Activated CD8-positive, alpha-beta memory T cell treated with anti-CD3 and anti-CD28 coated beads, Interleukin-2, amount 50 U/mL, for 24 hours (primary cell): ENCODE measurements around the gene TGFA.

ENCODE experiments used
- DNase-seq: peaks from one replicate; pipeline ENCODE4 v3.0.0-alpha.2; 2020; ENCODE audit errors: extremely low read depth

The TGFA gene

GRCh38 chr2:70553584-70554337 is at the start of gene TGFA:
TGFA (minus strand) TSS chr2:70553826; CDS start chr2:70553767, 59 bp downstream.
- no peak for DNase-seq

GRCh38 chr2:70603066-70603465 is 49.4 kb upstream of the TGFA start:
- no peak for DNase-seq

DNA sequence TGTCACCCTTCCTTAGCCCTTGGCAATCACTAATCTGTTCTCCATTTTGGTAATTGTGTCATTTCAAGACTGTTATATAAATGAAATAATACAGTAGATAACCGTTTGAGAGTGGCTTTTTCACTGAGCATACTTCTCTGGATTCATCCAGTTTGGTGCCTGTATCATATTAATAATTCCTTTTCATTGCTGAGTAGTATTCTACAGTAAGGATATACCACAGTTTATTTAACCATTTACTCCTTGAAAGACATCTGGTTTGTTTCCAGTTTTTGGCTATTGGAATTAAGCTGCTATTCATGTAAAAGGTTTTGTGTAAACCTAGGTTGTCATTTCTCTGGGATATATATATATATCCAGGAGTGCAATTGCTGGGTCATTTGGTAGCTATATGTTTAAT is 44.6 kb upstream of the TGFA start:
- DNase-seq: no peak

DNA sequence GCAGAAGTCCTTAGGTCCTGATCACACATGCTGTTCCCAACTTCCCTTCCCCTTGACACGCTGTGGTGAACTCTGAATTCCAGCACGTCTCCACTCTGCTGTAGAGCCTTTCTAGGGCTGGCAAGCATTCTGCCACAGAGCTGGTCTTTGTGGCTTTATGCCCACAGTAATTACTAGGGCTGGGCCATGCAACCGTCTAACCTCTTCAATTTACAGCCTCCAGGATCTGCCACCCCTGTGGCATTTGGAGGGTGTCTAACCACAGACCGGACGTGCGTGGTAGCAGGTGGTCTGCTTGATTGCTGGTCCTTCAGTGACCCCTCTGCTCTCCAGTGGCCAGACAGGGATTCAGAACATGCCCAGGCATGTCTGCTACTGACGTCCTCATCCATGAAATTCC is 43.1 kb upstream of the TGFA start:
- DNase-seq: no peak

- no peak for DNase-seq
These were observed 42.7 kb upstream of the TGFA start for GRCh38 chr2:70596293-70596692.

- no peak for DNase-seq
These were observed 29.5 kb upstream of the TGFA start for GRCh38 chr2:70583091-70583490.

GRCh38 chr2:70580352-70580751 is 26.7 kb upstream of the TGFA start:
- no peak for DNase-seq

- no peak for DNase-seq
These were observed 21.0 kb upstream of the TGFA start for GRCh38 chr2:70574618-70575017.

GRCh38 chr2:70574109-70574508 is 20.5 kb upstream of the TGFA start:
- no peak for DNase-seq

DNA sequence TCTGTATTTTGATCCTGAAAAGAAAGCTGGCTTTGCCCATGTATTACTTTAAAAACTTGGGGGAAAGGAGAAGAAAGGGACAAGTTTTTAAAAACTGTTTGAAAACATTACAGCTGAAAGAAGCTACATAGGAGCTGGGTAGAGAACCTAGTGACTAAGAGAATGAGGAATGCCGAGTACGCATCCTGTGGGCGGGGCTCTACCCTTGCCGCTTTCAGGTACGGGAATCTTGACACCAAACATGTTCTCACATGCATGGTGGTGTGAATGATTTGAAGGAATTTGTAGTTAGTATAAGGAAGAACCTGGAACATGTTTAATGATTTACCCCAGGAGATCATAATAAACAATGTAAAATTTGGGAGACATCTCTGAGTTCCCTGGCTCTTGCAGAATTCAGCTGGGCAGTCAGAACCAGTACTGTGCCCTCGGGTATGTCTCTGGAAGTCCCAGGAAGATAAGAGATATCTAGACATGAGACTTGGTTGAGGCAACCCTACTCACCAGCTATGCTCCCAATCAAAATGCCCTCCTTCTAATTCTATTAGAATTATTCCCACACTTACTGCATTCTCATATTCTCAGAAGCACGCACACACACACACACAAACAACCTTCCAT is 16.5 kb upstream of the TGFA start:
- no peak for DNase-seq

GRCh38 chr2:70569559-70569958 is 15.9 kb upstream of the TGFA start:
- no peak for DNase-seq

- DNase-seq: no peak
These were observed 13.3 kb upstream of the TGFA start for GRCh38 chr2:70566906-70567305.

DNA sequence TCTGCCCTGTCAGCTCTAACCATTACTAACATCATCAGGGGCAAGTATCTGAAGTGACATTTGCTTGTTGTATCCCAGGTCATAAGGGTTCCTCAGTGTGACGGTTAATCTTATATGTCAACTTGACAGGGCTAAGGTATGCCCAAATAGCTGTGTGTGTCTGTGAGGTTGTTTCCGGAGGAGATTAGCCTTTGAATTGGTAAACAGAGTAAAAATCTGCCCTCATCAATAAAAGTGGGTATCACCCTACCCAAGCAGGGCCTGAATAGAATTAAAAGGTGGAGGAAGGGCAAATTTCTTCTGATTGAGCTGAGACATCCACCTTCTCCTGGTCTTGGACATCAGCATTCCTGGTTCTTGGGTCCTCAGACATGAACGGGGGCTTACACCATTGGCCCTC is 12.8 kb upstream of the TGFA start:
- DNase-seq: no peak

GRCh38 chr2:70565039-70565731 is 11.6 kb upstream of the TGFA start:
- DNase-seq: no peak

- DNase-seq: no peak
These were observed 8.3 kb upstream of the TGFA start for GRCh38 chr2:70561893-70562292.

DNA sequence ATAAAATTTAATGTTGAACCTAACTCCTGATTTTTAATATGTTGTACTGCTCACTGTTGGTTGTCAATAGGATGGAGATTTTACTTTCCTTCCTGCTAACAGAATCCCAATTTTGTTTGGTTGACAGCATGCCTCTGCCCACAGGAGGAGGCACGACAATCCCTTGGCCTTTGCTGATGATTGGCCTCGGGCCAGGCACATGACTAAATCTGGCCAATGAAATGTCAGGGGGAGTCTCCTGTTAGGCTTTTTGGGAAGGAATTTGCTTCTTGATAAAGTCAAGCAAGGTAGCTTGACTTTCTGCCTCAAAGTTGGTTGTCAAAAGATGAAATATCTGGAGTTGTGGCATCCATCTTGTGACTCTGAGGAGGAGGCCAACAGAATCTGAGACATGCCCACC is 6.8 kb upstream of the TGFA start:
- DNase-seq: no peak

GRCh38 chr2:70560040-70560439 is 6.4 kb upstream of the TGFA start:
- no peak for DNase-seq

GRCh38 chr2:70558195-70558808 is 4.7 kb upstream of the TGFA start:
- DNase-seq: no peak

- DNase-seq: no peak
These were observed 3.7 kb upstream of the TGFA start for GRCh38 chr2:70557171-70557838.

GRCh38 chr2:70556608-70557007 is 3.0 kb upstream of the TGFA start:
- DNase-seq: no peak

DNA sequence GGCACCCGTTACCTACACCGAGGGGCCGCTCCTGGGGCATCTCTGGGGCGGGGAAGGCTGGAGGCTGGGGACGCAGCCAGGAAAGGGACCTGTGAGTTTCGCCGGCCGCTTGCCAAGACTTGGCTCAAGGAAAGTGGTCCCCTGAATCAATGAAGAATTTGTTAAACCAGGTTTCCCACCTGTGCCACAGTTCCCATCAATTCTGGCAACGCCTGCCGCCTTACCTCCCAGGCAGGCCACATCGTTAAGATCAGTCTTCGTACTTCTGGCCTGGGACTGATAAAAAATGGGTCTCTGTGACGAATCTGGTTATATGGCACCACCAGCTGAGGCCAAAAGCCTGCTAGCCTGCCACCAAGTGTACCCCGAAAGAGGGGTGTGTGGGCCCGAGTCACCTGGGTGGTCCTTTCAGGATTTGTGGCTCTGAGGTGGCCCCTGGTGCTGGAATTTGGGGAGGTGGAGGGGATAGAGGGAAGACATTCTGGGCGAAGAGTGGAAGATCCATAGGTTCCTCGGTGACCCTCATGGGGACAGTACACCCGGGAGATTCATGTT is 789 bp upstream of the TGFA start:
- no peak for DNase-seq

- no peak for DNase-seq
These were observed 367 bp downstream of the TGFA start for GRCh38 chr2:70553334-70553583.
